Activated effector memory CD4-positive, alpha-beta T cell treated with Interleukin-2 at 50 U/mL for 16 hours (primary cell): ENCODE results near the gene MLF2.
A peak's percentile ranks its signal among the peaks of the same experiment; 100 is the strongest.
"Not testable (repeated sequence)": the region's sequence is repeated elsewhere in the genome, so short reads cannot be mapped to it uniquely, and the experiment has no call there.

Experiments used
- DNase-seq: peaks from one replicate; pipeline ENCODE4 v3.0.0-alpha.2; 2020

The MLF2 gene

DNA sequence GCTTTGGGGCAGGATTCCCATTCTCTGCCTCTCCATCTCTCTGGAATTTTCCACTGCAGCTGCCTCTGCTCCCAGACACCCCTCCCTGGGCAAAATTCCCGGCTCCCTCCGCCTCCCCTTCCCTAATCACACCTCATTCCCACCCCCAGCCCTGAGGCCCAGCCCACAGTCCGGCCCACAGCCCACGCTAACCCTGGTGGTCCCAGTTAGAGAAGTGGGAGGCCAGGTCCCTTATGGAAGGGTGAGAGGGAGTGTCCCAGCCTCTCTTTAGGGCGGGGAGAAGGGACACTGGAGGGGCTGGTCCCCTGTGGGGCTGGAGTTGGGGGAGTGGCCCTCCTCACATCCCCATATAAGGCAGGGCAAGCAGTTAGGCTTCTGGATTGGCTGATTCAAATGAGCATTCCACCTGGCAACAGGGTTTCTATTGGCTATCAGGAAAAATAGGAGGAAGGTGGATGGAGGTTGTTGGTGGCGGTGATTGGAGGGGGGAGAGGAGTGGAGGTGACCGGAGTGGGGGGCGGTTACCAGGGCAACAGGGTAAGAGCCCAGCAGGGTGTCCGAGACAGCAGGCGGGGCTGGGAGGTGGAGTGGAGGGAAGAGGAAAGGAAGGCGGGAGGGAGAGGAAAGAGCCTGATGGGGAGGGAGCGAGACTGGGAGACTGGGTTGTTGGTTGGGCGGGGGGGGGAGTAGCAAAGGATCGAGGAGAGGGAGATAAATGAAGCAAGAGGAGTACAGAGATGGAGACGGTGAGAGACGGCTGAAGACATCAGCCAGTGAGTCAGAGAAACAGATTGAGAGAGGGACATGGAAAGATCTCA, 11.3 kb upstream of the MLF2 start:
- DNase-seq, result no peak

DNA sequence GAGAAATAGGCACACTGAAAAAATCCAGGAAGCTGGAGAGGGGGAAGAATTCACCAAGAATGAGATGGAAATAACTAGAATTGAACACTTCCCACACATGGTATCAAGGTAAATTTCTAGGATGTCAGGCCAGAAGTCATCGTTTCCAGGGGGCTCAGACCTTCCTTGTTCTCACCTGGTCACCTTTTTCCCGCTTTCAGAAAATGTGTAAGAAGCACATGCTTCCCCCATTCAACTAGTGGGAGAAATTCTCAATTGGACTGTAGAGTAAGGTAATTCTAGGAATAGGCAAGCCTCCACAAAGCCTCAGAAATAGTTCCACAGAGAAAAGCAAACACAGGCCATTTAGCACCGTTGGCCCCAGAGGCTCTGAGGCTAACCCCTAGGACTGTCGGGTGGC, 10.4 kb upstream of the MLF2 start:
- no peak for DNase-seq

DNA sequence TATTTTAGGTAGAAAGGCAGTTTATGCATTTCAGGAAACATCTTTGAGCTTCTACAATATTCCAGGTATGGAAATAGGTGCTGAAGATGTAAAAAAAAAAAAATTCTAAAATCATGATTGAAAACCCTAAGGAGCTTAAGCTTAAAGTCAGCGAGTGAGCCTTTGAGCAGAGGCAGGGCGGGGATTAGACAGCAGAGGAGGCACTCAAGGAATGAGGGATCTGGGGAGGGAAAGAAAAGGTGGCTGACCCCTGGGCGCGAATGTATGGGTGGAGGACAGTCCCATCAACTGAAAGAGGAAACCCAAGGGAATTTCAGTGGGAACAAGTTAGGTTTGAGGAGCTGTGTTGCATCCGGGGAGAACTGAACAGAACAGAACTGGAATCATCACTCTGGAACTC, 6.8 kb upstream of the MLF2 start:
- DNase-seq, result no peak

DNA sequence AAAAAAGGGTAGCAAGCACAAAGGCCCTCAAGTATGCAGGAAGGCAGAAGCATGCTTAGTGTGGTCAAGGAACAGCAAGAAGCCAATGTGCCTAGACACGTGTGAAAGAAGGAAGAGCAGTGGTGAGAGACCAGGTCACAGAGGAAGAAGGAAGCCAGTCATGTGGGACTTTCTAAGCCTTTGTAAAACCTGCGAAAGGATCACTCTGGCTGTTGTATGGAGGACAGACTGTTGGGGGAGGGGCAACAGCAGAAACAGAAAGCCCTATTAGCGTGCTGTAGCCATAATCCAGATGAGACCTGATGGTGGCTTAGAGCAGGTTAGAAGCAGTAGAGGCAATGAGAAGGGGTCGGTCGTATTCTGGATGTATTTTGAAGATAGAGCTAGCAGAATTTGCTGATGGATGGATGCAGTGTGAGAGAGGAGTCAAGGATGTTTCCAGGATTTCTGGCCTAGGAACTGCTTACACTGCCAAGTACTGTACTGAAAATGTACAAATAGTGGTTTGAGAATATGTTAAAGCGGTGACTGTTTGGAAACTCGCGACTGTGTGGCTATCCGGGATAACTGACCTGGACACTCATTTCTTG, 5.7 kb upstream of the MLF2 start:
- DNase-seq, result no peak

DNA sequence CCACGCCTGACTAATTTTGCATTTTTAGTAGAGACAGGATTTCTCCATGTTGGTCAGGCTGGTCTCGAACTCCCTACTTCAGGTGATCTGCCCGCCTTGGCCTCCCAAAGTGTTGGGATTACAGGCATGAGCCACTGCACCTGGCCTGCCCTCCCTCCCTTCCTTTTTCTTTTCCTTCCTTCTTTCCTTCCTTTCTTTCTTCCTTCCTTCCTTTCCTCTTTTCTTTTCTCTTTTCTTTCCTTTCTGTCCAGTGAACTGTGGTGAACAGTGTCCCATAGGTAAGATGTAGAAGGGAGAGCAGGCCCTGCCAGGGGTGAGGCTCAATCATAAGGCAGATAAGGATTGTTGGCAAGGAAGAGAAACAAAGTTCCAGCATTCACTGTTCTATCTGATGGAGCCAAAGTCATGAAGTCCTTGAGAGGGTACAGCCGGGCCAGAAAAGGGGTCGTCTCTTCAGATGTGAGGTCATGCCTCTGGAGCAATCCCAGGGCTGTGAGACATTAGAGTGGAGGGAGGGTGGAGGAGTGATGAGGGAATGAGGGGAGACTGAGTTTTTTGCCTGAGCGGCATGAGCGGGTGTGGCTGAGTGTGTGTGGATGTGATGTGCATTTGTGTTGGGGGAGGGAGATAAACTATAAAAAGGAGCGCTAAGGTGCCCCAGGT, 4.2 kb upstream of the MLF2 start:
- no peak for DNase-seq

DNA sequence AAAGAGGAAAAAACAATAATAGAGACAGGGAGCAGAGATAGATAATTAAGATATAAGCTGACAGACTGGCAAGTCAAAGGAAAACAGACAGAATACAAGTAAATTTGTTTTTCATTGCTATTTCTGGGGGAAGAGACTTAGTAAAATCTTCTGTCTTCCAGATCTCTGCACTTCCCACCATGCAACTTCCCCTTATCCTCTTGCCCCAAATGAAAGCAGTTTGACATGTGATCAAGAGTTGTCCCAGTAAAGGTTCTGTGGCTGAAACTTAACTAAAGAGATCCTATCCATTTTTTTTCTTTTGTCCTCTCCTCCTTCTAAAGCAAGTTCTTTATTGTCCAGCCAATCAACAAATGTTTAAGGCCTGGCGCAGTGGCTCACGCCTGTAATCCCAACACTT, 1.5 kb upstream of the MLF2 start:
- DNase-seq, result no peak

DNA sequence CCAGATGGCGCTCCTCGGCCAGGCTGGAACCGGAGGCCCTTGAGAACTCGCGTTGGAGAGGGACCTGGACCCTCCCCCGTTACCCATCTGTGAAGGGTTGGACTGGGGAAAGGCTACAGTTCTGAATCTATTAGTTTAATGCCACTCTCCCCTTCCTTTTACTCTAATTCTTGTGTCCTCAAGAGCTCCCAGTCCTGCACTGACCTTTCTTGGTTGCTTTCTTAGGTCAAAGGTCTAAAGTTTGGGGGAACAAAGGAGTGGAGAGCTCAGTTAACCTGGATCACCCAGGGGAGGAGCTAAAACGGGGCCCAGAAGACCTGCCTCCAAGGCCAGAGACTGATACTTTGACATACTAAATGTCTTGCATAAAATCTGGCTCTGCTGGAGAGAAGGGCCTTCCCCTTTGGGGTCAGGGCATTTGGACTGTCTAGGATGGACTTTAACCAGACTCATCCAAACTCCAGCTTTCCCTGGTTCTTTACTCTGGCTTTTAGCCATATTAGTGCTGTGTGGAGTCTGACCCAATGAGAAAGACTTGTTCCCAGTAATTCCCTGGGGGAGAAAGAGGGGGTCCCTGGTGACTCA, 923 bp upstream of the MLF2 start:
- DNase-seq, result no peak

DNA sequence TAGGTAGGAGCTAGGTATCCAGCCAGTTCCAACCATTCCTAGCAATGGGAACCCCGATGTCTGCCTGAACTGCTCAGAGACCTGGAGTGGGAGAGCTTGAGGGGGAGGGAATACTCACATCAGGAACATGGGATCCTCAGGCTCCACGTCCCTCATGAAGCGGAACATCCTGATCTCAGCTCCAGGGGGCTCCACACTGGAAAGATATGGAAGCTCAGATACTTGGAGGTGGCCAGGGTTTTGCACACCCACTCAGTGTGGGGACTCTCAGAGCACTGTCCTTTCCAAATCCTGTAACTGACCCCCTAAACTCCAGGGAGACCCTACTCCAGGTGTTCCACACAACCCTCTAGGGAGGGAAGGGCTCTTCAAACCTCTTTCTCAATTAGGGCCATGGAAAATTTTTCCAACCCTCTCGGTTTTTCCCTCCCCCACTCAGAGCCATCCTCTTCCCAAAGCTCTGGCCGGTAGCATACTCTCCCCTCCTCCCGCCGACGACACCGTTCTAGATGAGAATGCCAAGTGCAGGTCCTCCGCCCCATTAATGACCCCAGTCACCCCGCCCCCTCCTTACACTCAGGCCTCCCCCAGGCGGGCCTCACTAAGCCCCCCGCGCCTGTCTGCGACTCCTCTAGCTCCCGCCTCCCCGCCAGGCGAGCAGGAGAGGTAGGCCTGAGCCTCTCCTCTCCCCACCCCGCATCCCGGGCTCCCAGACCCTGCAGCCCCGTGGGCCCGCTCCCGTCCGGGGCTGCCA, 597 bp downstream of the MLF2 start:
- DNase-seq, result no peak

DNA sequence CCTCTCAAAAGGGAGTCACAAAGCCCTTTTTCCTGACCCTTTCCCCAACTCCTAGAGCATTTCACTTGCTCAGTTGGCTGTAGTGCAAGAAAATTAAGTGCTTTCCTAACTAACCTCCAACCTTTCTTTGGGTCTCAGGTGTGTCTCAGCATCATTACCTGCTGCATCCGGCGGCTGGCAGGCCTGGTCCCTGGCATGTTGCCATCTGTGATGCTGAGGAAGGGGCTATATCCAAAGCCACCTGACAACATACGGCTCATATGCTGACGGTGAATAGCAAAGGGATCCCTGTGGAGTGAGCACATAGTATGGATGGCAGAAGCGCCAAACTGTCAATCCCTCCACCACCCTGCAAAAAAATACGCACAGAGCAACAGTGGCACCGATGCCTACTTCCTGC, 1.2 kb downstream of the MLF2 start:
- DNase-seq, result no peak

DNA sequence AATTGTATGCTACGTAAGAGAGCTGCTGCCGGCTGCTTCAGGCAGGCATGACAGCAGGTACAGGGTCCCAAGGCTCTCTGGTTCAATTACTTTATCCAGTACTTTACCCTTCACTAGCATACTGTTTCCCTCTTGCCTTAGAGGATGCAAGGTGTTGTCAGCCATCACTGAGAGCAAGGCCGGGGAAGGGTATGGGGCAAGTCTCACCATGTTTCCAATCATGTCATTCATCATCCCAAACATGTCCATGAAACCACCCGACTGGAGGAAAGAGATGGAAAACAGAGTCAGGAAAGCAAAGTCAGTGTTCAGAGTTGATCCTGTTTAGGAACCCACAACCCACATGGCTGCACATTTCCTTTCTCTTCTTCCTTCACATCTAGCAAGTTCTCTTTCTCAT, 2.4 kb downstream of the MLF2 start:
- DNase-seq, result no peak

DNA sequence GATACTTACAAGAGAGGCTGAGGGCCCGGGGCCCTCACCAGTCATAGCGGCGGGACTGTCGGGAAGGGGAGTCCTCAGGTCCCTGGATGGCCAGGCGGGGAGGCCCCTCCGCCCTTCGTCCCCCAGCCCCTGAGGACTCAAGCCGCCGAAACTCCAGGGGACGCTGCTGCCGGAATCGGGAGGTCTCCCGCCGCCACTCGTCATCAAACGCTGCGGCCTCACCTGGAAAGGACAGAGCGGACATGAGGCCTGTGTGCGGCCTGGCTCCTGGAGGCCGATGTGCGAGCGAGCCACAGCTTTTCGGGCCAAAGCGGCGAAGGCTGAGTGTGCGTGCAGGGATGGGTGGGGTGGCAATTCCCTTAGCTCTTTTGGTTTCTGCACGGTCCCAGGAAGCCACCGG, 4.2 kb downstream of the MLF2 start:
- no peak for DNase-seq

DNA sequence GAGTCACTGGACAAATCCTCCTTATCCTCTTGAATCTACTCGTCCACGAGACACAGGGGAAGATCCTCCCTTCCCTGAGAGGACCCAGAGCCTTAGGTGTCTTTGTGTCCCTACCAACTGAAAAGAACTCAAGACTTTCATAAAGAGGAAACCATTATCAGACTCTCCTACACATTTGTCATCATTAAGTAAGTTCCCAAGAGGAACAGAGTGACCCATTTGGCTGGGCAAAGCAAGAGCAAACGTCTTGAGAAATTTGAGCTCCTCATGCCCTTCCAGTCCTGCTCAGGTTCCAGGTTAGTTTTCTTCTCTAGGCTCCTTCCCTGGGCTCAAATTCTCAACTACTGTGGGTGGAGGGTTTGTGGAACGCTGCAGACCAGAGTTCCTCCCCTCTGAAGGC, 5.7 kb downstream of the MLF2 start:
- no peak for DNase-seq

DNA sequence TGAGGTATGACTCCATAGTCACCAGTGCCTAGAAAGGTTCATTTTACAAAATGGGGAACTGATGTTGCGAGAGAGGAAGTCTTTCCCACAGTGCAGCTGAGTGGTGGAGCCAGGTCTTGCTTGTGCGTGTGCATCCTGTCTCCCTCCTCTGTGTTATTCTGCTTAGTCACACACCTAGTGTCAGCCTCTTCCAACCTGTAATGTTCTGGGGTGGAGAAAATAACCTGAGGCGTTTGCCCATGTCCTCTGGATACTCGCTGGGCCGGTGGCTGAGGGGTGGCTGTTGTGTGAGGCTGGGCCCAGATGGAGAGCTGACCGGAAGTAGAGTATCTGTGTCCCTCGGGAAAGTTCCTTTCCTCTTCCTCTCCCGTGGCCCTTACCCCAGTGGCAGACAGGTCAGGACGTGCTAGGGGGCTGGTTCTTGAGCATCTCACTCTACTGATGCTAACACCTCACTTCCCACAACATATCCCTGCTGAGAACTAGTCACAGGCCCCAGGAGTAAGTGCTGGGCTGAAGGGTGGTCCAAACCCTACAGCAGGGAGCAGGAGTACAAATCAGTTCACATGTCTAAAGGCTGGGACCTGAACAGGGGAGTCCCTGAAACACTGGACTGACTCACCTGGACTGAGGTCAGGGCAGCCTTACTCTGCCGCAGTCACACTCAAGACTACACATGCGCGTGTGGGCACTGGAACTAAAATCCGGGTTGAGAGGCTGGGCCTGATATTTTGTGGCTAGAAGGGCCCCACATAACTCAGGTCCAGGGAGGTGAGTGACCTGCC, 7.0 kb downstream of the MLF2 start:
- DNase-seq, result no peak

DNA sequence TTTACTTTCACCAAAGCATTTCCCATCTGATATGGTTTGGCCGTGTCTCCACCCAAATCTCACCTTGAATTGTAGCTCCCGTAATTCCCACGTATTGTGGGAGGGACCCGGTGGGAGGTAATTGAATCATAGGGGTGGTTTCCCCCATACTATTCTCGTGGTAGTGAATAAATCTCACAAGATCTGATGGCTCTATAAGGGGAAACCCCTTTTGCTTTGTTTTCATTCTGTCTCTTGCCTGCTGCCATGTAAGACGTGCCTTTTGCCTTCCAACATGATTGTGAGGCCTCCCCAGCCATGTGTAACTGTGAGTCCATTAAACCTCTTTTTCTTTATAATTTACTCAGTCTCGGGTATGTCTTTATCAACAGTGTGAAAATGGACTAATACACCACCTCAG, 9.6 kb downstream of the MLF2 start:
- not testable (repeated sequence) for DNase-seq

DNA sequence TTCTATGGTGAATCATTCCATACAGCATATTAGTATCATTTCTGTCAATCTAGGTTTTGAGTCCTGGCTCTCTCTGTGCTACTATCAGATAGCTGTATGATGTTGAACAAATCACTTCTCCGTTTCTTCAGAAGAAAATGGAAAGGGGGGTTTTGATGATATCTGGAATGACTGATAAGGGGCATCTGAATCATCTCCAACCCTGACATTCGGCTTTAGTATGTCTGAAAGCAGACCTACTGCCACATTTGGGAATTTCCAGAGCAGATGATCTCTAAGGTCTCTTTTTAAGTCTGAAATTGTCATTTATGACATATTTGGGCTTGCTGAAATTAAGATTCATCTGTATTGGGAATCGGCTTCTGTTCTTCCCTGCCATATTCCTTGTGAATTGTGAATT, 10.1 kb downstream of the MLF2 start:
- no peak for DNase-seq

DNA sequence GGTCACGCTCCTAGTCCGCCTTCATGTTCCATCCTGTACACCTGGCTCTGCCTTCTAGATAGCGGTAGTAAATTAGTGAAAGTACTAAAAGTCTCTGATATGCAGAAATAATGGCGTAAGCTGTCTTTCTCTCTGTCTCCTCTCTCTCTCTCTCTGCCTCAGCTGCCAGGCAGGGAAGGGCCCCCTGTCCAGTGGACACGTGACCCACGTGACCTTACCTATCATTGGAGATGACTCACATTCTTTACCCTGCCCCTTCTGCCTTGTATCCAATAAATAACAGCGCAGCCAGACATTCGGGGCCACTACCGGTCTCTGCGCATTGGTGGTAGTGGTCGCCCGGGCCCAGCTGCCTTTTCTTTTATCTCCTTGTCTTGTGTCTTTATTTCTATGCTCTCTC, 10.9 kb downstream of the MLF2 start:
- DNase-seq, result not testable (repeated sequence)

DNA sequence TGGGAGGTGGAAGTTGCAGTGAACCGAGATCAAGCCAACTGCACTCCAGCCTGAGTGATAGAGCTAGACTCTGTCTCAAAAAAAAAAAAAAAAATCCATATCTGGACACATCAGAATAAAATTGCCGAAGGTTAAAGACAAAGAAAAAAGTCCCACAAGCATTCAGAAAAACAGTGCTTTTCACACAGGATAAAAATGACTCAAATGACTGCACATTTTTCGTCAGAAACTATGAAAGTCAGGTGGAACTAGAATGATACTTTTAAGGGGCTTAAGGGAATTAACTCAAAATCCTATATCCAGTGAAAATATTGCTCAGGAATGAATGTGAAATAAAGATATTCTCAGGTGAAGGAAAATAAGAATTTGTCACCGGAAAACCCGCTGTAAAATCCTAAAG, 16.2 kb downstream of the MLF2 start:
- DNase-seq, result no peak

DNA sequence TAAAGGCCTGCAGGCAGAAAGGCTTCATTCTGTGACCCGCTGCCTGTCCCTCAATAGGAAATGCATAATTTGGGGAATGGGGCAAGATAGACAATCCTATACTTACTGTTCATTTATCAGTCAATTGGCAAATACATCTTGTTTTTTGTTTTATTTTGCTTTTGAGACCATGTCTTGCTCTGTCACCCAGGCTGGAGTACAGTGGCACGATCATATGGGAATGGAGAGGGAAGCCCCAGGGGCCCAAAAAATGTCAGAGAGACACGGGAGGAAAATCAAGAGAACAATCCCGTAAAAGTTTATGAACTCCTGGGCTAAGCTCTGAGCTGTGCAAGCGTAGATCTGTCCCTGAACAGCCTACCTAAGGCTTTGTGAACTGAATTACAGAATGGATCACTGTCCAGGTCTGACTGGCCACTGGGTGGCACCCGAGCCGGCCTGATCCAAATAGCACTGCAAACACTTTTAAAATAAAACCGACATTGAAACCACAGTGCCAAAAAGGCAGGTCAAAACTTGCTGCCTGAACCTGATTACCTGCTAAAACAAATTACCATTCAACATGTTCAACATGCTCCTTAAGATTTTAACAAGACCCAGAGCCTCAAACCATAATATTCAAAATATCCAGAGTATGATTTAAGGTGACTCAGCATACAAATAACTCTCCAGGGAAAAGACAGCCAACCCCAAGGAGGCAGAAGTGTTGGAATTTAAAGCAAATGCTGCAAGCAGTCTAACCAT, 17.3 kb downstream of the MLF2 start:
- peak; percentile 10 for DNase-seq

DNA sequence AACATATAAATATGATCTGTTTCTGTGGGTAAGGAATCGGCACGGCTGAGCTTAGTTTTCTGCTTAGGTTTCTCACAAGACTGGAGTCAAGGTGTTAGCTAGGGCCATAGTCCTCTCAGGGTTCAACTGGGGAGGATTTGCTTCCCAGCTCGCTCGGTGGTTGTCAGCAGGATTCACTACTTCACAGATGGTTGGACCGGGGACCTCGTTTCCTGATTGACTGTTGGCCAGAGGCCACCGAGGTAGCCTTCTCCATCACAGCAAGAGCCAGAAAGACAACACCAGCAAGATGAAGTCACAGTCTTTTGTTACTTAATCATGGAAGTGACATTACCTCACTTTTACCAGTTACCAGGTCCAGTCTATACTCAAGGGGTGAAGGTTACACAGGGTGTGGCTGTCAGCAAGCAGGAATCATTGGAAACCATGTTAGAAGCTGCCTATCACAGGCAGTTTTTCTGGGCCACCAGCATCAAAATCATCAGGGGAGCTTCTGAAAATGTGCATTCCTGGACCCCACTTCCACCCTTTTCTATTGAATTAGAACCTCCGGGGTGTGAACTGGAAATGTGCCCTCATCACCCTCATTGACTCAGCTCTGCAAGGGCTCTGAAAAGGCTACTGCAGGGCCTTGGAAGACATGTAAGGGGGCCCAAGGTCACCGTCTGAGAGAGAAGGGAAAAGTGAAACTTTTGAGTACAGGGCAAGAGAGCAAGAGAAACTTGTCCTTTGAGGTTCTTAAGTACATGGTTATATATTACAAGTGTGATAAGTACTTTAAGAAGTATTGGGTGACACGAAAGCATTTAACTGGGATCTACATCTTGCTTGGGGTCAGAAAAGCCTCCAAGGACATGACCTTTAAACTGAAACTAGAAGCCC, 18.2 kb downstream of the MLF2 start:
- no peak for DNase-seq

DNA sequence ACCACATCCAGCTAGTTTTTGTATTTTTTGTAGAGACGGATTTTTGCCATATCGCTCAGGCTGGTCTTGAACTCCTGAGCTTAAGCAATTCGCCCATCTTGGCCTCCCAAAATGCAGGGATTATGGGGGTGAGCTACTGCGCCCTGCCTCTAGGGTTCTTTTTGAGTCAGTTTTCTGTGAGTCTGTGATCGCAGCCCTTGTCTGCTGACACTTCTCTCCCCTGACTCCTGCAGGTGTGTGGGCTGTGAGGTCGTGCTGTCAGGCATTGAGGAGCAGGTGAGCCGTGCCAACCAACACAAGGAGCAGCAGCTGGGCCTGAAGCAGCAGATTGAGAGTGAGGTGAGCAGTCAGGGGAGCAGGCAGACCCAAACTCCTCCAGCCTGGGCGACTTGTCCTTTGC, 22.8 kb downstream of the MLF2 start:
- DNase-seq, result no peak

DNA sequence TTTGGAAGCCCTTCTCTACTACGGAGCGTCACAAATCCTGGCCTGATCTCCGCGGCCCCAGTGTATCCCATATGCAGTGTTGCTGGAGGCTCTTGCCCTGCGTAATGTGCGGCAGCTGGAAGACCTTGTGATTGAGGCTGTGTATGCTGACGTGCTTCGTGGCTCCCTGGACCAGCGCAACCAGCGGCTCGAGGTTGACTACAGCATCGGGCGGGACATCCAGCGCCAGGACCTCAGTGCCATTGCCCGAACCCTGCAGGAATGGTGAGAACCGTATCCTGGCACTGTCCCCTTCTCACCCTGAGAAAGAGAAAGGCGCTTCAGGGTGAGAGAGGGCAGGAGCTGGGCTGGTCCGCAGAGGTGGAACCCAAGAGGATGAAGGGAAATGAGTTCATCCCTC, 23.8 kb downstream of the MLF2 start:
- DNase-seq, result no peak
